H1 (cell line): ENCODE results near the gene PARP4. TPM values are rescaled to one million over a fixed set of nuclear protein-coding genes. Genes with fewer than 3 reads are reported as not detected.

Source experiments
- CTCF ChIA-PET: fragments of 300-600 bp; sonication (Branson Sonifier 250); formaldehyde crosslinking; loops from one replicate; lab custom pipeline; 2021; ENCODE audit not compliant: partially characterized antibody; lab: Charles Lee
- POLR2A ChIA-PET: fragments of 300-600 bp; sonication (Branson Sonifier 250); formaldehyde crosslinking; loops from one replicate; lab custom pipeline; 2021; ENCODE audit warnings: inconsistent platforms; ENCODE audit not compliant: partially characterized antibody; lab: Charles Lee
- DNase-seq, 2 experiments: peaks; one replicate each; pipeline versions ENCODE4 v3.0.0 to v3.0.0-alpha.2; 2010 to 2022; ENCODE audit warnings: low spot score in 2 of 2, low read depth in 1 of 2, mixed read lengths in 1 of 2
- FAIRE-seq: peaks from 2 replicates; lab custom pipeline; 2011; peaks lifted over from hg19 to GRCh38; lab: Jason Lieb, UNC
- H2AFZ ChIP-seq: 2 replicates; pipeline ENCODE4 v1.8.1; 2012; ENCODE audit warnings: low read length, inconsistent platforms
- H2AK5ac ChIP-seq: 2 replicates; pipeline ENCODE4 v1.6.1; 2013; ENCODE audit warnings: low read depth, low read length
- H2BK120ac ChIP-seq: replicated peaks from 2 replicates; pipeline ENCODE3; 2013; ENCODE audit warnings: low read depth, low read length, inconsistent platforms
- H2BK12ac ChIP-seq: 2 replicates; pipeline ENCODE4 v1.6.1; 2013; ENCODE audit warnings: low read depth, low read length
- H2BK15ac ChIP-seq: 2 replicates; pipeline ENCODE4 v1.6.1; 2013; ENCODE audit warnings: low read length
- H2BK20ac ChIP-seq: 2 replicates; pipeline ENCODE4 v1.6.1; 2013; ENCODE audit warnings: low read length
- H2BK5ac ChIP-seq: 2 replicates; pipeline ENCODE4 v1.6.1; 2013; ENCODE audit warnings: low read depth, low read length
- H3K14ac ChIP-seq: 2 replicates; pipeline ENCODE4 v1.6.1; 2013; ENCODE audit warnings: inconsistent platforms; ENCODE audit not compliant: insufficient read length
- H3K18ac ChIP-seq: 2 replicates; pipeline ENCODE4 v1.6.1; 2013; ENCODE audit warnings: low read length; ENCODE audit errors: extremely low read depth
- H3K23ac ChIP-seq: 2 replicates; pipeline ENCODE4 v1.6.1; 2013; ENCODE audit warnings: inconsistent platforms; ENCODE audit not compliant: insufficient read length
- H3K23me2 ChIP-seq: 2 replicates; pipeline ENCODE4 v1.6.1; 2013; ENCODE audit warnings: low read depth, low read length
- H3K27ac ChIP-seq: 2 replicates; pipeline ENCODE4 v1.6.1; 2011; ENCODE audit warnings: low read depth, low read length, inconsistent platforms
- H3K27me3 ChIP-seq, 4 experiments: replicated peaks in 1 of 4; 1 replicate in 1 of 4; 2 replicates in 3 of 4; pipeline versions ENCODE4 v1.6.1 to v1.8.1; 2011 to 2013; ENCODE audit warnings: low read length in 3 of 4, mild to moderate bottlenecking in 3 of 4, inconsistent platforms in 2 of 4, mixed read lengths in 2 of 4, moderate library complexity in 1 of 4; ENCODE audit not compliant: control insufficient read depth in 3 of 4, insufficient read depth in 3 of 4; ENCODE audit errors: extremely low read depth in 1 of 4
- H3K36me3 ChIP-seq, 4 experiments: 2 replicates each; pipeline versions ENCODE4 v1.6.1 to v1.8.1; 2011 to 2013; ENCODE audit warnings: mild to moderate bottlenecking in 4 of 4, low read length in 3 of 4, moderate library complexity in 2 of 4, control low read depth in 1 of 4, inconsistent platforms in 1 of 4; ENCODE audit not compliant: insufficient read depth in 4 of 4, control insufficient read depth in 2 of 4
- H3K4ac ChIP-seq: replicated peaks from 2 replicates; pipeline ENCODE3; 2013; ENCODE audit warnings: low read length, low read depth, mixed read lengths, inconsistent platforms; ENCODE audit not compliant: insufficient read length
- H3K4me1 ChIP-seq, 4 experiments: replicated peaks in 1 of 4; 1 replicate in 1 of 4; 2 replicates in 3 of 4; pipeline versions ENCODE4 v1.6.1 to v1.8.1; 2011 to 2013; ENCODE audit warnings: low read length in 3 of 4, inconsistent platforms in 2 of 4, mixed read lengths in 1 of 4; ENCODE audit not compliant: insufficient read depth in 4 of 4, control insufficient read depth in 3 of 4
- H3K4me2 ChIP-seq, 2 experiments: 2 replicates each; pipeline versions ENCODE4 v1.6.1 to v1.8.1; 2011 to 2013; ENCODE audit warnings: low read depth in 2 of 2, low read length in 2 of 2, control low read depth in 1 of 2, inconsistent platforms in 1 of 2, mild to moderate bottlenecking in 1 of 2; ENCODE audit not compliant: insufficient read depth in 1 of 2
- H3K4me3 ChIP-seq, 4 experiments: fragments of 200-600, 300-600 bp in 1 of 4; sonication (generic), shearing (Covaris generic), sonication (Bioruptor Twin) in 1 of 4; 2 replicates each; pipeline versions ENCODE4 v1.5.1 to v1.8.1; 2011 to 2016; ENCODE audit warnings: low read length in 4 of 4, low read depth in 3 of 4, control low read depth in 2 of 4, inconsistent platforms in 2 of 4, mild to moderate bottlenecking in 2 of 4, mixed read lengths in 1 of 4, moderate library complexity in 1 of 4; ENCODE audit not compliant: insufficient read depth in 2 of 4; ENCODE audit errors: extremely low read depth in 1 of 4
- H3K56ac ChIP-seq: replicated peaks from 2 replicates; pipeline ENCODE3; 2013; ENCODE audit warnings: low read depth, mild to moderate bottlenecking, mixed read lengths, low read length, inconsistent platforms; ENCODE audit not compliant: insufficient read length
- H3K79me1 ChIP-seq: 2 replicates; pipeline ENCODE4 v1.6.1; 2013; ENCODE audit warnings: low read depth, low read length, control low read depth
- H3K79me2 ChIP-seq, 2 experiments: 2 replicates each; pipeline versions ENCODE4 v1.6.1 to v1.8.1; 2012 to 2013; ENCODE audit warnings: low read length in 2 of 2, mild to moderate bottlenecking in 2 of 2, inconsistent platforms in 1 of 2; ENCODE audit not compliant: insufficient read depth in 2 of 2, control insufficient read depth in 1 of 2
- H3K9ac ChIP-seq, 4 experiments: replicated peaks in 1 of 4; 1 replicate in 1 of 4; 2 replicates in 3 of 4; pipeline versions ENCODE4 v1.6.1 to v1.8.1; 2011 to 2013; ENCODE audit warnings: low read depth in 3 of 4, low read length in 3 of 4, control low read depth in 2 of 4, mild to moderate bottlenecking in 2 of 4, moderate library complexity in 2 of 4, inconsistent platforms in 1 of 4; ENCODE audit errors: extremely low read depth in 1 of 4
- H3K9me3 ChIP-seq, 2 experiments: 2 replicates each; pipeline versions ENCODE4 v1.6.1 to v1.8.1; 2012 to 2013; ENCODE audit warnings: mild to moderate bottlenecking in 2 of 2, moderate library complexity in 2 of 2, control low read depth in 1 of 2, inconsistent platforms in 1 of 2, low read depth in 1 of 2, low read length in 1 of 2, mixed read lengths in 1 of 2; ENCODE audit not compliant: insufficient read depth in 2 of 2
- H4K20me1 ChIP-seq, 2 experiments: replicated peaks in 1 of 2; 2 replicates each; pipeline versions ENCODE3 to v1.8.1; 2011 to 2013; ENCODE audit warnings: inconsistent platforms in 2 of 2, low read length in 2 of 2, mild to moderate bottlenecking in 1 of 2; ENCODE audit not compliant: insufficient read depth in 2 of 2, control insufficient read depth in 1 of 2
- H4K5ac ChIP-seq: 2 replicates; pipeline ENCODE4 v1.6.1; 2013; ENCODE audit warnings: low read length, low read depth, mixed read lengths, inconsistent platforms; ENCODE audit not compliant: insufficient read length
- H4K8ac ChIP-seq: 2 replicates; pipeline ENCODE4 v1.8.0; 2013; ENCODE audit warnings: mild to moderate bottlenecking, moderate library complexity, low read length, inconsistent platforms; ENCODE audit not compliant: insufficient read depth; ENCODE audit errors: extremely low read depth
- H4K91ac ChIP-seq: replicated peaks from 2 replicates; pipeline ENCODE3; 2013; ENCODE audit warnings: low read length, mixed read lengths, inconsistent platforms; ENCODE audit not compliant: insufficient read length
- BACH1 ChIP-seq: IDR thresholded peaks from 2 replicates; pipeline ENCODE4 v1.6.1; 2012; ENCODE audit warnings: low read length, improper control_type of control experiment
- CTBP2 ChIP-seq: IDR thresholded peaks from 2 replicates; pipeline ENCODE4 v1.7.0; 2011; ENCODE audit warnings: borderline replicate concordance, mild to moderate bottlenecking, moderate library complexity, mixed read lengths, low read length; ENCODE audit not compliant: insufficient read depth, insufficient read length
- EGR1 ChIP-seq: IDR thresholded peaks from 2 replicates; pipeline ENCODE4 v1.6.1; 2011; ENCODE audit warnings: low read depth, low read length, borderline replicate concordance
- FOSL1 ChIP-seq: IDR thresholded peaks from 2 replicates; pipeline ENCODE4 v1.6.1; 2011; ENCODE audit warnings: mild to moderate bottlenecking, low read depth, low read length, moderate library complexity; ENCODE audit not compliant: insufficient read depth
- JUN ChIP-seq: IDR thresholded peaks from 2 replicates; pipeline ENCODE4 v1.6.1; 2011; ENCODE audit warnings: low read depth, mild to moderate bottlenecking, improper control_type of control experiment, low read length
- MAX ChIP-seq: IDR thresholded peaks from 2 replicates; pipeline ENCODE4 v1.6.1; 2012; ENCODE audit warnings: inconsistent platforms
- POU5F1 ChIP-seq: IDR thresholded peaks from 2 replicates; pipeline ENCODE4 v1.6.1; 2011; ENCODE audit warnings: low read depth, mild to moderate bottlenecking, low read length, moderate library complexity
- SIN3A ChIP-seq, 2 experiments: IDR thresholded peaks in 1 of 2; conservative IDR thresholded peaks in 1 of 2; 2 replicates each; pipeline ENCODE4 v1.6.1; 2011 to 2012; ENCODE audit warnings: low read length in 2 of 2, improper control_type of control experiment in 1 of 2, low read depth in 1 of 2, mild to moderate bottlenecking in 1 of 2
- SP1 ChIP-seq: IDR thresholded peaks from 2 replicates; pipeline ENCODE4 v1.6.1; 2011; ENCODE audit warnings: low read depth, low read length
- SP2 ChIP-seq: IDR thresholded peaks from 2 replicates; pipeline ENCODE4 v1.6.1; 2012; ENCODE audit warnings: mild to moderate bottlenecking, low read length, inconsistent platforms
- SP4 ChIP-seq: IDR thresholded peaks from 2 replicates; pipeline ENCODE4 v1.6.1; 2012; ENCODE audit warnings: low read length, inconsistent platforms
- SRF ChIP-seq: IDR thresholded peaks from 2 replicates; pipeline ENCODE4 v1.6.1; 2011; ENCODE audit warnings: mild to moderate bottlenecking, low read depth, low read length, moderate library complexity
- TAF1 ChIP-seq: IDR thresholded peaks from 2 replicates; pipeline ENCODE4 v1.6.1; 2011; ENCODE audit warnings: mild to moderate bottlenecking, low read depth, low read length
- TAF7 ChIP-seq: optimal IDR thresholded peaks from 2 replicates; pipeline ENCODE3; 2011; ENCODE audit warnings: low read depth, mild to moderate bottlenecking, inconsistent platforms, low read length, moderate library complexity, borderline replicate concordance
- TBP ChIP-seq: IDR thresholded peaks from 2 replicates; pipeline ENCODE4 v1.6.1; 2011; ENCODE audit warnings: low read depth, low read length, improper control_type of control experiment
- YY1 ChIP-seq: IDR thresholded peaks from 2 replicates; pipeline ENCODE4 v1.6.1; 2011; ENCODE audit warnings: low read depth, mild to moderate bottlenecking, low read length
- WGBS, 2 experiments: shearing (Covaris generic) in 1 of 2; methylation state at CpG; one replicate each; pipeline versions ENCODE4 v1.1.6 to v1.1.7; 2013 to 2015; ENCODE audit warnings: low lambda C conversion rate in 2 of 2, mixed read lengths in 2 of 2, inconsistent platforms in 1 of 2, low coverage in 1 of 2, missing lambda C conversion rate in 1 of 2; ENCODE audit not compliant: insufficient replicate concordance in 2 of 2, insufficient coverage in 1 of 2, insufficient read length in 1 of 2; ENCODE audit errors: extremely low coverage in 1 of 2, missing lambda C conversion rate in 1 of 2; 5-methylcytosine and 5-hydroxymethylcytosine counted together
- polyA plus RNA-seq, 7 experiments: library from polyadenylated mRNA; depleted of rRNA in 3 of 7; stranded (reverse) in 5 of 7; unstranded in 2 of 7; fragments of >200 nt in 5 of 7; fragments of 200-250 nt in 2 of 7; gene quantifications; 1 replicate in 5 of 7; 2 replicates in 1 of 7; 4 replicates in 1 of 7; pipeline versions ENCODE4 v1.2.1 to v1.2.3, GENCODE V29; 2011 to 2013; ENCODE audit warnings: missing spikeins in 2 of 7, mixed read lengths in 2 of 7
- total RNA-seq: library from RNA; stranded (reverse); fragmentation: NEBNext Ultra II Directional; extraction: Animal tissue kit (Norgen Biotek cat#: 25700); gene quantifications from 2 replicates; pipeline ENCODE4 v1.2.1, GENCODE V29; 2021

Gene PARP4
- total and polyA plus RNA-seq, 2 of the 8 experiments (the other 6 are each of a cell fraction or from before 2014, with no cell fraction given), result 22.2 to 40.3 TPM

GRCh38 chr13:24503379-24503696 is 9.2 kb downstream of the PARP4 start:
- Histone ChIP-seq H3K27me3 (no peaks in the 10 kb centered on the region), H2BK15ac (no peak overlapping the region), H3K14ac (no peak overlapping the region), H2BK120ac (no peak overlapping the region), H3K9me3 (no peaks in the 10 kb centered on the region; a peak in 1 of 4 replicates), H2AFZ (no peak overlapping the region), H4K91ac (no peak overlapping the region), H4K5ac (no peak overlapping the region), H3K4ac (no peak overlapping the region), H3K79me2 (peaks cover 0 to 5% of the 10 kb centered on the region in 2 experiments; a peak in 1 of 4 replicates), H3K9ac (no peak overlapping the region), H3K56ac (no peak overlapping the region), H3K23me2 (no peaks in the 10 kb centered on the region), H2BK20ac (no peak overlapping the region), H3K23ac (no peak overlapping the region), H4K20me1 (no peaks in the 10 kb centered on the region), H3K4me1 (no peaks in the 10 kb centered on the region; a peak in 2 of 7 replicates), H3K4me2 (no peak overlapping the region), H4K8ac (no peak overlapping the region), H3K18ac (no peak overlapping the region), H2AK5ac (no peak overlapping the region), H2BK12ac (no peak overlapping the region), H3K36me3 (peaks cover 0 to 9% (median under 1%) of the 10 kb centered on the region in 4 experiments; a peak in 1 of 8 replicates), H3K79me1 (peaks cover 4% of the 10 kb centered on the region; the same call in 1 of the 2 replicates), H2BK5ac (no peak overlapping the region), H3K4me3 (no peak overlapping the region), H3K27ac (no peak overlapping the region)
- ChIA-PET POLR2A (interaction anchor here (1.2 kb wide), 1 partner anchor 9 kb away, joined by 4 read pairs; the partner anchor contains the start of gene PARP4), CTCF (interaction anchor here (0.9 kb wide), 1 partner anchor 10 kb away, joined by 3 read pairs; no protein-coding TSS in a partner anchor)
- FAIRE-seq (no peak), DNase-seq (no peak)
- 83% methylated on average over 4 of the region's 4 CpGs; no CpG with 5 or more reads in 1 of the 2 experiments for WGBS, 2 experiments
- no peak for TF ChIP-seq SP1
- no peak for TF ChIP-seq EGR1
- no peak for TF ChIP-seq FOSL1
- no peak for TF ChIP-seq POU5F1
- no peak for TF ChIP-seq BACH1
- TF ChIP-seq TAF7, result no peak
- no peak for TF ChIP-seq CTBP2
- no peak for TF ChIP-seq SP2
- no peak for TF ChIP-seq SRF
- no peak for TF ChIP-seq TBP
- TF ChIP-seq SP4, result no peak
- TF ChIP-seq SIN3A (conservative IDR thresholded peaks at IDR 0.05 in 1 of 2, IDR thresholded peaks at IDR 0.05 in 1 of 2; ENCODE audit: low read depth in 1 of 2, low read length in 2 of 2), result no peak
- no peak for TF ChIP-seq YY1
- no peak for TF ChIP-seq TAF1
- TF ChIP-seq JUN, result no peak
- TF ChIP-seq MAX, result no peak
